ENCODE results near the gene MZF1.

Gene MZF1

DNA sequence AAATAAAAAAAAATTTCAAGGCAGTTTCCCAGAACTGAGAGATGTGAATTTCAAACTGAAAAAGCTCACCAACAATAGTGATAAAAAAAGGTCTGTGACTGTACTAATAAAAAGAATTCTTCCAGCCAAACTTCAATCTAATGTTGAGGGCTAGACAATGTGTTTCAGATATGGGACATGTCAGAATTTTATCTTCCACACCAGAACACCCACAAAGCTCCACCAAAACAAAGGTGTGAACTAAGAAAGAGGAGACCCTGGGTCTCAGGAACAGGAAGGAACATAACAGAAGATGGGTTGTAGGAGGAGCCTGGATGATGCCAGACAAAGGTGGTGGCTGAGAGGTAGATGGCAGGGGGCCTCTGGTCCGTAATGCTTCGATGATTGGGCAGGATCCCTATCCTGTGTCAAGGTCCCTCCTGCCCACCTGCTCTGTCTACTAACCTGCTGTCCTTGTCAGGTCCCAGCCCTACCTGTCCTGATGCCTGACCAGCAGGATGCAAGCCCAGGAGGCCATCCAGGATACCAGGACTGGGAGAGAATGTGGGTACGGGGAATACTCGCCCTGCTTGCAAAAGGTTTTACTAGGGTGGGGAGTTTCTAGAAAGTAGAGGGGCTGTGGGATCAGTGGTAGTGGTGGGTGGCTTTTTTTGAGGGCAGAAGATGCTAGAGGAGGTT, 4.5 kb downstream of the MZF1 start:
- peaks cover 14% of the 10 kb centered on the region for H3K4me1 ChIP-seq (ENCODE audit: control insufficient read depth, insufficient read depth, low read length)
- no peak overlapping the region for H3K4me3 ChIP-seq (ENCODE audit: low read length in 2 of 2)
- H3K36me3 ChIP-seq (ENCODE audit: control insufficient read depth in 2 of 2, insufficient read depth in 2 of 2, low read length in 2 of 2) = peaks cover 7 to 24% of the 10 kb centered on the region in 2 donors
- no peak overlapping the region for H3K27ac ChIP-seq (ENCODE audit: low read length)
- no peaks in the 10 kb centered on the region for H3K27me3 ChIP-seq (ENCODE audit: control insufficient read depth in 1 of 2, insufficient read depth in 2 of 2, low read length in 2 of 2)
- no peaks in the 10 kb centered on the region for H3K9me3 ChIP-seq (ENCODE audit: control insufficient read depth in 2 of 2, low read length in 2 of 2)
- no peak overlapping the region for H3K9ac ChIP-seq (ENCODE audit: low read length in 2 of 2)

DNA sequence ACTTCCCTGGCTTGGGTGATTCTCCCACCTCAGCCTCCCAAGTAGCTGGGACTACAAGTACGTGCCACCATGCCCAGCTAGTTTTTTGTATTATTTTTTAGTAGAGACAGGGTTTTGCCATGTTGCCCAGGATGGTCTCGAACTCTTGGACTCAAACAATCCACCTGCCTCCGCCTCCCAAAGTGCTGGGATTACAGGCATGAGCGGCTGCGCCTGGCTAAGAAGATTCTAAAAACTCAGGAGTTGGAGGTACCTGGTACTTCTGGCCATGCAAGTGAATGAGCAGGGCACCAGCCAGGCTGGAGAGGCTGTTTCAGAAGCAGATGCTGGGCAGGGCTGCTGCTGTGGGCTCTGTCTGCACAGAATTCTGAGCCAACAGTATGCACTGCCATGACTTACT, 6.1 kb downstream of the MZF1 start:
- Histone ChIP-seq H3K4me1 (ENCODE audit: control insufficient read depth, insufficient read depth, low read length) (peaks cover 20% of the 10 kb centered on the region), H3K4me3 (ENCODE audit: low read length in 2 of 2) (no peak overlapping the region)

DNA sequence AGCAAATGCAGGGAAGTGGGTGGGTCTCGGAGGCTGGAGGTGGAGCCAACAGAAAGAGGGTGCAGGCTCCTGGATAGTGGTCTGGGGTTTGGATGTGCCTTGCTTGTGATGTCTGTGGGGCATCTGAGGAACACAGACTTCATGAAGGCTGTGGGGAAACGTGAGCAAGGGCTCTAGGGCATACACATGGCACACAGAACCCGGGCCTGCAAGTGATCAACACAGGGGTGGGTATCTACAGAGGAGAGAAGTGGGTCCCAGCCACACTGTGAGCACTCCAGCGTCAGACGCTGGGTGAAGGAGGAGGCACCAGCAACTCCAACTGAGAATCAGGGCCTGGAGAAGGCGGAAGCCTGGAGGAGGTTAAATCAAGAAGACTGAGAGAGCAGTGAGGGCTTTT, 9.3 kb downstream of the MZF1 start:
- peaks cover 0 to 7% of the 10 kb centered on the region in 2 donors for H3K36me3 ChIP-seq (ENCODE audit: control insufficient read depth in 2 of 2, insufficient read depth in 2 of 2, low read length in 2 of 2)
- H3K27ac ChIP-seq (ENCODE audit: low read length) = no peak overlapping the region
- H3K9me3 ChIP-seq (ENCODE audit: control insufficient read depth in 2 of 2, low read length in 2 of 2) = no peaks in the 10 kb centered on the region
- H3K27me3 ChIP-seq (ENCODE audit: control insufficient read depth in 1 of 2, insufficient read depth in 2 of 2, low read length in 2 of 2) = no peaks in the 10 kb centered on the region
- H3K4me1 ChIP-seq (ENCODE audit: control insufficient read depth, insufficient read depth, low read length) = peaks cover 46% of the 10 kb centered on the region
- no peak overlapping the region for H3K9ac ChIP-seq (ENCODE audit: low read length in 2 of 2)
- H3K4me3 ChIP-seq (ENCODE audit: low read length in 2 of 2) = no peak overlapping the region

More for the DNA sequence above, 6.1 kb downstream of the MZF1 start:
- Histone ChIP-seq H3K27me3 (ENCODE audit: control insufficient read depth in 1 of 2, insufficient read depth in 2 of 2, low read length in 2 of 2) (no peaks in the 10 kb centered on the region), H3K27ac (ENCODE audit: low read length) (no peak overlapping the region), H3K9ac (ENCODE audit: low read length in 2 of 2) (no peak overlapping the region), H3K36me3 (ENCODE audit: control insufficient read depth in 2 of 2, insufficient read depth in 2 of 2, low read length in 2 of 2) (peaks cover 7 to 24% of the 10 kb centered on the region in 2 donors), H3K9me3 (ENCODE audit: control insufficient read depth in 2 of 2, low read length in 2 of 2) (no peaks in the 10 kb centered on the region)

DNA sequence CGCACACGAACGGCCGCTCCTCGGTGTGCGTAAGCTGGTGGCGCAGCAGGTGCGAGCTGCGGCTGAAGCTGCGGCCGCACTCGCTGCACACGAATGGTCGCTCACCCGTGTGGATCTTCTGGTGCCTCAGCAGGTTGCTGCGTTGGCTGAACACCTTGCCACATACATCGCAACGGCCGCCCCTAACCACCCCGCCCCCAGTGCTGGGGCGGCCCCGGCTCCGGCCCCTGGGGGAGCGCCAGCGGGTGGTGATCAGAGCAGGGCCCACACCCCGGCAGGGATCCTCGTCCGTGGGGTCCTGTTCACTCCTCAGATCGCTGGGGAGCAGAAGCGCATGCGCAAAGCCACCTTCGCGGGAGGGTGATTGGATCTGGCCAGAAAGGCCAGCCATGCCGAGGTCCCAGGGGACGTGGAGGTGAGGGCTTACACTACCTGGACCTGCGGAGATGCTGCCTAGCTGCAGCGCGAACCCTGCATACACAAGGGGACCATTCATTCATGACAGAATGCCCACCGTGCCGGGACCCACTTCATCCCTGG, 10.0 kb downstream of the MZF1 start:
- Histone ChIP-seq H3K27ac (ENCODE audit: low read length) (peak overlapping the region; percentile 80), H3K4me3 (ENCODE audit: low read length in 2 of 2) (peak overlapping the region; percentile 75 to 77), H3K27me3 (ENCODE audit: control insufficient read depth in 1 of 2, insufficient read depth in 2 of 2, low read length in 2 of 2) (no peaks in the 10 kb centered on the region)

DNA sequence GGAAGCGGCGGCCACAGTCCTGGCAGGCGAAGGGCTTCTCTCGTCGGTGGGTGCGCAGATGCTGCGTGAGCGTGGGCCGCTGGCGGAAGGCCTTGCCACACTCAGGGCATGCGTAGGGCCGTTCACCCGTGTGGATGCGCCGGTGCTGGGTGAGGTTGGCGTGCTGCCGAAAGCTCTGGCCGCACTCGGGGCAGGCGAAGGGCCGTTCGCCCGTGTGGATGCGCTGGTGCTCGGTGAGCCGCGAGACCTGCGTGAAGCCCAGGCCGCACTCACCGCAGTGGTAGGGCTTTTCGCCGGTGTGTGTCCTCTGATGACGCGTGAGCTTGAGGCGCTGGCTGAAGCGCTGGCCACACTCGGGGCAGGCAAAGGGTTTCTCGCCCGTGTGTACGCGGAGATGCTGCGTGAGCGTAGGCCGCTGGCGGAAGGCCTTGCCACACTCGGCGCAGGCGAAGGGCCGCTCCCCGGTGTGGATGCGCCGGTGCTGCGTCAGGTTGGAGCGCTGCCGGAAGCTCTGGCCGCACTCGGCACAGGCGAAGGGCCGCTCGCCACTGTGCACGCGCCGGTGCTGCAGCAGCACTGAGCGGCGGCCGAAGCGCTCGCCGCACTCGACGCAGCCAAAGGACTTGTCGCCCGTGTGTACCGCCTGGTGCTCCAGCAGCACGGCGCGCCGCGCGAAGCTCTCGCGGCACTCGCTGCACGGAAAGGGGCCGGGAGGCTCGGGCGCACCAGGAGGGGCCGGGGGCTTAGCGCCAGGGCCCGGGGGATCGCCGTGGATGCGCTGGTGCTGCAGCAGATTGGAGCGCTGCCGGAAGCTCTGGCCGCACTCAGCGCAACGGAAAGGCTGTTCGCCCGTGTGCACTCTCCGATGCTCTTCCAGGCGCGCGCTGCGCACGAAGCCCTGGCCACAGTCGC, 10.8 kb downstream of the MZF1 start:
- H3K4me3 ChIP-seq (ENCODE audit: low read length in 2 of 2) = peak overlapping the region; percentile 75 to 77
- peaks cover 52% of the 10 kb centered on the region for H3K4me1 ChIP-seq (ENCODE audit: control insufficient read depth, insufficient read depth, low read length)

More for the DNA sequence above, 10.0 kb downstream of the MZF1 start:
- Histone ChIP-seq H3K9ac (ENCODE audit: low read length in 2 of 2) (peak overlapping the region; percentile 58 to 79), H3K36me3 (ENCODE audit: control insufficient read depth in 2 of 2, insufficient read depth in 2 of 2, low read length in 2 of 2) (peaks cover 0 to 5% of the 10 kb centered on the region in 2 donors), H3K4me1 (ENCODE audit: control insufficient read depth, insufficient read depth, low read length) (peaks cover 46% of the 10 kb centered on the region), H3K9me3 (ENCODE audit: control insufficient read depth in 2 of 2, low read length in 2 of 2) (no peaks in the 10 kb centered on the region)

DNA sequence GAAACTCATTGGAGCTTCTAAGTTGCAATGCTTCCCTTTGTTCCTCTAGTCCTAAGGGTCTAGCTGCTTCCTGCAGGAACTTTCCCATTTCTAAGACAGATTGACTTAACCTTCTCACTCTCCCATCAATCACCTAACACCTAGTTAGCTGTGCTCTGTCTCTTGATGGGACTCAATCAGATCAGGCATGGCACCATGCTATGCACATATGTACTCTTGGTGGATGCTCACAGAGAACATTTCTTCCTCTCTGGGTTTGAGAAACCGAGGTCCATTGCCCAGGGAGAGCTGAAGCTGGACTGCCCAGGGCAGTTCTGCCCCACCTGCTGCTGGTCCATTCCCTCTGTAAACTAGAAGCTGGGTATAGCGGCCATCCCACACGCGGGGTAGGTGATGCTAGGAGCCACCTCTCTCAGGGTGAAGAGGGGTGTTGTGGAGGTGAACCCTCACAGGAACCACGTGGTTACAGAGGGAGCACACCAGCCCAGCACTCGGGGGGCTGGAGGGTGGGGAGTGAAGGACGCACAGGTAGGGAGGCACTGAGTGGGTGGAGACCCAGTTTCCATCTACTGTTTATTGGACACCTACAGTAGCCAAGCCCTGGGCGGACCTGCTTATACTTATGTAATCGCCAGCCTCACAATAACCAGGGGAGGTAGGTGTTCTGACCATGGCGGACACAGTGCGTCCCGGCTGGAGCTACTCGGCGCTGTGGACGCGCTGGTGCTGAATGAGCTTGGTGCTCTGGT, 11.6 kb downstream of the MZF1 start:
- peaks cover 61% of the 10 kb centered on the region for H3K4me1 ChIP-seq (ENCODE audit: control insufficient read depth, insufficient read depth, low read length)

More for the DNA sequence above, 10.8 kb downstream of the MZF1 start:
- Histone ChIP-seq H3K27ac (ENCODE audit: low read length) (peak overlapping the region; percentile 80), H3K9ac (ENCODE audit: low read length in 2 of 2) (peak overlapping the region; percentile 73 to 79), H3K27me3 (ENCODE audit: control insufficient read depth in 1 of 2, insufficient read depth in 2 of 2, low read length in 2 of 2) (no peaks in the 10 kb centered on the region), H3K36me3 (ENCODE audit: control insufficient read depth in 2 of 2, insufficient read depth in 2 of 2, low read length in 2 of 2) (peaks cover 0 to 3% of the 10 kb centered on the region in 2 donors), H3K9me3 (ENCODE audit: control insufficient read depth in 2 of 2, low read length in 2 of 2) (no peaks in the 10 kb centered on the region)

DNA sequence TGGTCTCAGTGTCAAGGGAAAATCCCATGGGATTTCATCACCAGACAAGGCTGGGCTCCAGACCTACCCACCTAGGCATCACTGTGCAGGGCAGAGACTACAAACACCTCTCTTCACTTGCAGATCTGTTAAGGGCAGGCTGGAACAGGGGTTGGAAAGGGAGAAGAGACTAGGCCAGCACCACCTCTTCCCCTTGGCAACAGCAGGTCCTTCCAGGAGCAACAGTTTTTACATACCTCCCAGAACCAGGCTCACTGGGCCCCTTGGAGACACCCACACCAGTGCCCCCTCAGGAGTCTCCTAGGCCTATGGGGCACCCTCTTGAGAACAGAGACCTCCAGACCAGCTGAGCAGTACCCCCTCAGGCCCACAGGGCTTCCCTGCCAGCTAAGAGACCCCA, 12.2 kb downstream of the MZF1 start:
- no peaks in the 10 kb centered on the region for H3K27me3 ChIP-seq (ENCODE audit: control insufficient read depth in 1 of 2, insufficient read depth in 2 of 2, low read length in 2 of 2)
- H3K9me3 ChIP-seq (ENCODE audit: control insufficient read depth in 2 of 2, low read length in 2 of 2) = no peaks in the 10 kb centered on the region
- H3K9ac ChIP-seq (ENCODE audit: low read length in 2 of 2) = no peak overlapping the region
- peaks cover 67% of the 10 kb centered on the region for H3K4me1 ChIP-seq (ENCODE audit: control insufficient read depth, insufficient read depth, low read length)
- H3K4me3 ChIP-seq (ENCODE audit: low read length in 2 of 2) = no peak overlapping the region
- peaks cover 8 to 9% of the 10 kb centered on the region in 2 donors for H3K36me3 ChIP-seq (ENCODE audit: control insufficient read depth in 2 of 2, insufficient read depth in 2 of 2, low read length in 2 of 2)
- H3K27ac ChIP-seq (ENCODE audit: low read length) = no peak overlapping the region

More for the DNA sequence above, 11.6 kb downstream of the MZF1 start:
- H3K27me3 ChIP-seq (ENCODE audit: control insufficient read depth in 1 of 2, insufficient read depth in 2 of 2, low read length in 2 of 2) = no peaks in the 10 kb centered on the region
- peak overlapping the region; percentile 80 for H3K27ac ChIP-seq (ENCODE audit: low read length)
- H3K36me3 ChIP-seq (ENCODE audit: control insufficient read depth in 2 of 2, insufficient read depth in 2 of 2, low read length in 2 of 2) = peaks cover 2 to 5% of the 10 kb centered on the region in 2 donors
- H3K9ac ChIP-seq (ENCODE audit: low read length in 2 of 2) = peak overlapping the region; percentile 73 to 79
- H3K9me3 ChIP-seq (ENCODE audit: control insufficient read depth in 2 of 2, low read length in 2 of 2) = no peaks in the 10 kb centered on the region
- peak overlapping the region; percentile 75 to 77 for H3K4me3 ChIP-seq (ENCODE audit: low read length in 2 of 2)

DNA sequence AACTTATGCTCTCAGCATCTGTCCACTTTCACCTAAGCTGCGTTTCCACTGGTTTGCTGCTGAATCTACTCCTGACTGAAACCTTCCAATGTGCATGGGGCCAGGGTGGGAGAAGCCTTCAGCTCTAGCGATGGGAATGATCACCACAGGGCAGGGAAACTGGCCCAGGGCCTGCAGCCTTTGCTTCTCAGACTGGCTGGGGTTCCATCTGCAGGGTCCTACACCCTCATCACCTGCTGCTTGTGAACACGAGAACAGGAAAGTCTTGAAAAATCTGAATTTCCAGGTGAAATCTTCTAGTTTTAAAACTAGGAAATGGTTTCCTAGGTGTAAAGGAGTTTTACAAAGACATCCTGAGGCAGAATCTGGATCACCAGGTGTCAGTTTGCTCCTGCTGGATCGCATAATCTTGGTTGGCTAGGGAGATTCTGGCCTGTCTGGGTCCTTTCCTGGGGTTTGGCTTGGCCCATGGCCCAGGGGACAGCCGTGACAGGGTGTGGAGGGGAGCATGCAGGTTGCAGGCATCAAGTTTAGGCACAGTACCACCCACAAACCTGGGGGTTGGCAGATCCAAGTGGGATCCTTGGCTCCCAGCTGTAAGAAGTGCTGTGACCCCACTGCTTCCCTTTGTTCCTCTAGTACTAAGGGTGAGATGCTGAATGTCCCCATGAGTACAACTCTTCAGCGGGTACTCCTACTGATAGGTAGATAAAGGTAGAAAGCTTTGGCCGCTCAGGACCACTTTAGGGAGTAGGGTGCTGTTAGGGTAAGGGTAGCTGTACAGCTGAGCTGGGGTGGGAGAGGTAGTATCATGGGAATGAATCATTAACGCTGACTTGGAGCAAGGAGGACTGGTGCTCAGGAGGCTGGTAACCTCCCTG, 12.9 kb downstream of the MZF1 start:
- Histone ChIP-seq H3K9ac (ENCODE audit: low read length in 2 of 2) (peak overlapping the region; percentile 42 to 100), H3K27me3 (ENCODE audit: control insufficient read depth in 1 of 2, insufficient read depth in 2 of 2, low read length in 2 of 2) (no peaks in the 10 kb centered on the region), H3K4me1 (ENCODE audit: control insufficient read depth, insufficient read depth, low read length) (peaks cover 71% of the 10 kb centered on the region), H3K27ac (ENCODE audit: low read length) (peak overlapping the region; percentile 99), H3K9me3 (ENCODE audit: control insufficient read depth in 2 of 2, low read length in 2 of 2) (no peaks in the 10 kb centered on the region), H3K36me3 (ENCODE audit: control insufficient read depth in 2 of 2, insufficient read depth in 2 of 2, low read length in 2 of 2) (peaks cover 8 to 9% of the 10 kb centered on the region in 2 donors), H3K4me3 (ENCODE audit: low read length in 2 of 2) (peak overlapping the region; percentile 96 to 97)

DNA sequence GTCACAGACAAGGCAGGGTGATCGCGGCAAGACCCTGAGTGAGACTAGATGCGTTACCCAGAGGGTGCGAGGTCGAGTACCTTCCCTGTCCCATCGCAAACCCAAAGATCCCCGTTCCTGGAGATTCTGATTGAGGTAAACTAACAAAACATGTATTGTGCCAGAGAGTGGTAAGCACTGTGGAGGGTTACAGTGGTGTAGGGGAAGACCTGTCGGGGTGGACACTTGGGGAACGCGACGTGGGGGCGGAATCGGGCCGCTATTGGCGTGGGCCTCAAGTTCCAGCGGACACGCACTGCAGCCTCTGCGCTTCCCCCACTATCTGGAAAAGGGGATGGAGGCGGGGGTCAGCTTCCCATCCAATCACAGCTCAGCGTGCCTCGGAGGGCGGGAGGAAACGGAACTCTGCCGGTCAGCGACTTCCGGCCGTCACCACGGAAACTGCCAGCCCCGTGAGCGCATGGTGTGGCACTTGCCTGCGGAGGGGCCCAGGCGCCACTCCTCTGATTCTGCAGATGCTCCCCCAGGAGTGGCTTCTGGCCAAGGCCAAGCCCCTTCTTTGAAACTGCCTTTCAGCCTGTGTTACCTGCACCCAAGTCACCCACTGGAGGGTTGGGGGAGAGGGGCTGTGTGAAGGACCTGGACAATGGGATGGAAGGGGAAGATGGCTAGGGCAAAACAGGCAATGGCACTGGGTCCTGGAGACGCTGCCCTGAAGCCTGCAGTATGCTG, 13.7 kb downstream of the MZF1 start:
- H3K9me3 ChIP-seq (ENCODE audit: control insufficient read depth in 2 of 2, low read length in 2 of 2) = no peaks in the 10 kb centered on the region
- H3K9ac ChIP-seq (ENCODE audit: low read length in 2 of 2) = peak overlapping the region; percentile 99 to 100
- H3K4me3 ChIP-seq (ENCODE audit: low read length in 2 of 2) = peak overlapping the region; percentile 96 to 97
- H3K27ac ChIP-seq (ENCODE audit: low read length) = peak overlapping the region; percentile 99
- H3K27me3 ChIP-seq (ENCODE audit: control insufficient read depth in 1 of 2, insufficient read depth in 2 of 2, low read length in 2 of 2) = no peaks in the 10 kb centered on the region
- peaks cover 8 to 9% of the 10 kb centered on the region in 2 donors for H3K36me3 ChIP-seq (ENCODE audit: control insufficient read depth in 2 of 2, insufficient read depth in 2 of 2, low read length in 2 of 2)
- H3K4me1 ChIP-seq (ENCODE audit: control insufficient read depth, insufficient read depth, low read length) = peaks cover 74% of the 10 kb centered on the region
